ENCODE measurements around the gene PHKB. TPM values are rescaled to one million over a fixed set of nuclear protein-coding genes. Genes with fewer than 3 reads are reported as not detected.

Gene PHKB
- total RNA-seq, 1 donor from 2014 or later: 57.7 TPM

- TF ChIP-seq CTCF (IDR thresholded peaks at IDR 0.05): no peak
- H3K4me3 Mint-ChIP-seq (ENCODE audit: unreplicated experiment): no peak overlapping the region
- no peaks in the 10 kb centered on the region for H3K9me3 Mint-ChIP-seq (ENCODE audit: low read depth)
- no peaks in the 10 kb centered on the region for H3K4me1 Mint-ChIP-seq (ENCODE audit: low read depth)
- H3K27me3 Mint-ChIP-seq (ENCODE audit: low read depth): no peaks in the 10 kb centered on the region
- DNase-seq (ENCODE audit: low spot score): no peak
- H3K27ac Mint-ChIP-seq (ENCODE audit: unreplicated experiment): no peak overlapping the region
- peaks cover 18% of the 10 kb centered on the region for H3K36me3 Mint-ChIP-seq (ENCODE audit: low read depth)
These were observed 38.7 kb downstream of the PHKB start for GRCh38 chr16:47499700-47500264.

GRCh38 chr16:47503936-47504335 is 42.8 kb downstream of the PHKB start:
- TF ChIP-seq CTCF (IDR thresholded peaks at IDR 0.05): no peak
- Mint-ChIP-seq H3K27ac (ENCODE audit: unreplicated experiment) (no peak overlapping the region), H3K27me3 (ENCODE audit: low read depth) (no peaks in the 10 kb centered on the region), H3K36me3 (ENCODE audit: low read depth) (peaks cover 21% of the 10 kb centered on the region), H3K4me1 (ENCODE audit: low read depth) (peaks cover 7% of the 10 kb centered on the region), H3K4me3 (ENCODE audit: unreplicated experiment) (no peak overlapping the region), H3K9me3 (ENCODE audit: low read depth) (no peaks in the 10 kb centered on the region)
- no peak for DNase-seq (ENCODE audit: low spot score)

- Mint-ChIP-seq H3K36me3 (ENCODE audit: low read depth) (peaks cover 19% of the 10 kb centered on the region), H3K4me1 (ENCODE audit: low read depth) (peaks cover 7% of the 10 kb centered on the region)
These were observed 43.5 kb downstream of the PHKB start for GRCh38 chr16:47504599-47504998.

GRCh38 chr16:47506800-47507199 is 45.7 kb downstream of the PHKB start:
- Mint-ChIP-seq H3K4me3 (ENCODE audit: unreplicated experiment) (no peak overlapping the region), H3K36me3 (ENCODE audit: low read depth) (peaks cover 19% of the 10 kb centered on the region), H3K9me3 (ENCODE audit: low read depth) (no peaks in the 10 kb centered on the region), H3K27ac (ENCODE audit: unreplicated experiment) (no peak overlapping the region), H3K4me1 (ENCODE audit: low read depth) (peaks cover 7% of the 10 kb centered on the region), H3K27me3 (ENCODE audit: low read depth) (no peaks in the 10 kb centered on the region)
- TF ChIP-seq CTCF (IDR thresholded peaks at IDR 0.05): no peak
- DNase-seq (ENCODE audit: low spot score): no peak

More at GRCh38 chr16:47504599-47504998, 43.5 kb downstream of the PHKB start:
- DNase-seq (ENCODE audit: low spot score): no peak
- H3K27me3 Mint-ChIP-seq (ENCODE audit: low read depth): no peaks in the 10 kb centered on the region
- no peak overlapping the region for H3K27ac Mint-ChIP-seq (ENCODE audit: unreplicated experiment)
- no peaks in the 10 kb centered on the region for H3K9me3 Mint-ChIP-seq (ENCODE audit: low read depth)
- no peak overlapping the region for H3K4me3 Mint-ChIP-seq (ENCODE audit: unreplicated experiment)
- no peak for TF ChIP-seq CTCF (IDR thresholded peaks at IDR 0.05)

GRCh38 chr16:47507701-47508100 is 46.6 kb downstream of the PHKB start:
- Mint-ChIP-seq H3K27ac (ENCODE audit: unreplicated experiment) (no peak overlapping the region), H3K36me3 (ENCODE audit: low read depth) (peaks cover 23% of the 10 kb centered on the region), H3K27me3 (ENCODE audit: low read depth) (no peaks in the 10 kb centered on the region), H3K4me1 (ENCODE audit: low read depth) (peaks cover 7% of the 10 kb centered on the region), H3K9me3 (ENCODE audit: low read depth) (no peaks in the 10 kb centered on the region), H3K4me3 (ENCODE audit: unreplicated experiment) (no peak overlapping the region)
- no peak for DNase-seq (ENCODE audit: low spot score)
- TF ChIP-seq CTCF (IDR thresholded peaks at IDR 0.05): no peak
